Urothelium cell line (cell line): Measurements from ENCODE around the gene TBC1D26.
"Not testable (repeated sequence)": the region's sequence is repeated elsewhere in the genome, so short reads cannot be mapped to it uniquely, and the experiment has no call there.

Experiments
- DNase-seq: peaks from one replicate; pipeline ENCODE4 v3.0.0; 2011; ENCODE audit warnings: low spot score, mixed read lengths
- FAIRE-seq: peaks from 2 replicates; lab custom pipeline; 2011; peaks lifted over from hg19 to GRCh38; lab: Jason Lieb, UNC

The TBC1D26 gene

GRCh38 chr17:15742051-15742795, 10.1 kb downstream of the TBC1D26 start:
- no peak for FAIRE-seq
- no peak for DNase-seq

GRCh38 chr17:15742921-15743320, 10.8 kb downstream of the TBC1D26 start:
- no peak for DNase-seq
- no peak for FAIRE-seq

GRCh38 chr17:15744074-15744676, 12.1 kb downstream of the TBC1D26 start:
- DNase-seq (no peak), FAIRE-seq (no peak)

GRCh38 chr17:15744885-15745284, 12.8 kb downstream of the TBC1D26 start:
- no peak for FAIRE-seq
- DNase-seq = no peak

- not testable (repeated sequence) for FAIRE-seq, DNase-seq
These were observed 17.3 kb downstream of the TBC1D26 start for GRCh38 chr17:15749403-15749802.

- not testable (repeated sequence) for FAIRE-seq, DNase-seq
These were observed 36.9 kb downstream of the TBC1D26 start for GRCh38 chr17:15768865-15769533.

- DNase-seq, FAIRE-seq: not testable (repeated sequence)
These were observed 38.6 kb downstream of the TBC1D26 start for GRCh38 chr17:15770679-15771078.

- FAIRE-seq = no peak
- DNase-seq = no peak
These were observed 44.8 kb downstream of the TBC1D26 start for GRCh38 chr17:15776871-15777270.

- DNase-seq (no peak), FAIRE-seq (no peak)
These were observed 45.2 kb downstream of the TBC1D26 start for GRCh38 chr17:15777297-15777696.

GRCh38 chr17:15777717-15778116, 45.6 kb downstream of the TBC1D26 start:
- FAIRE-seq (no peak), DNase-seq (no peak)

- FAIRE-seq (no peak), DNase-seq (no peak)
These were observed 47.0 kb downstream of the TBC1D26 start for GRCh38 chr17:15779119-15779518.

GRCh38 chr17:15780188-15780587, 48.1 kb downstream of the TBC1D26 start:
- FAIRE-seq (no peak), DNase-seq (no peak)

- FAIRE-seq (no peak), DNase-seq (no peak)
These were observed 50.8 kb downstream of the TBC1D26 start for GRCh38 chr17:15782866-15783265.

- DNase-seq (no peak), FAIRE-seq (no peak)
These were observed 51.4 kb downstream of the TBC1D26 start for GRCh38 chr17:15783461-15783860.

- not testable (repeated sequence) for FAIRE-seq, DNase-seq
These were observed 52.3 kb downstream of the TBC1D26 start for GRCh38 chr17:15784351-15784750.

GRCh38 chr17:15787363-15788075, 55.4 kb downstream of the TBC1D26 start:
- not testable (repeated sequence) for FAIRE-seq, DNase-seq

- not testable (repeated sequence) for FAIRE-seq, DNase-seq
These were observed 56.3 kb downstream of the TBC1D26 start for GRCh38 chr17:15788365-15788764.
